CD4-positive, alpha-beta memory T cell (primary cell): ENCODE measurements around the gene LAYN. TPM values are rescaled to one million over a fixed set of nuclear protein-coding genes. Genes with fewer than 3 reads are reported as not detected.

ENCODE experiments used
- microRNA-seq: library from miRNA; unstranded; fragments of <30 nt; microRNA quantifications from one replicate; pipeline ENCODE4 v1.2.0, GENCODE V29; 2021; ENCODE audit warnings: borderline replicate concordance, borderline number of aligned reads, borderline microRNAs expressed, mixed read lengths
- polyA plus RNA-seq, 2 donors: library from polyadenylated mRNA; unstranded; fragments of 300-500 nt; fragmentation: Illumina TruSeq; gene quantifications; one replicate each; pipeline ENCODE4 v1.2.3, GENCODE V29; 2021
- total RNA-seq, 2 experiments: library from RNA; stranded (reverse); gene quantifications; one replicate each; pipeline ENCODE4 v1.2.3, GENCODE V29; 2021

Gene LAYN
- total and polyA plus RNA-seq, 4 experiments from 2014 or later = not detected

Small RNAs within 50 kb of the gene (microRNA-seq; reads per million reads assigned to microRNA genes)
- not detected for gene MIR34B
- gene MIR34C = 3.6 reads per million, percentile 17 among the genes with 10 or more reads in this experiment

Other genes starting within 250 kb of the LAYN start
- not detected for gene POU2AF3, start 242.2 kb upstream of the LAYN start, total RNA-seq
- gene POU2AF3, start 242.2 kb upstream of the LAYN start, polyA plus RNA-seq = not detected
- under 1 TPM; 0.47 to 0.64 TPM for gene POU2AF1, start 161.4 kb upstream of the LAYN start, total RNA-seq
- gene POU2AF1, start 161.4 kb upstream of the LAYN start, polyA plus RNA-seq = 1 to 10 TPM in 1 of 2 donors, under 1 TPM in 1; 0.37 to 2.0 TPM
- not detected for gene BTG4, start 28.3 kb upstream of the LAYN start, total RNA-seq
- gene BTG4, start 28.3 kb upstream of the LAYN start, polyA plus RNA-seq = not detected
- not detected for gene HOATZ, start 25.9 kb upstream of the LAYN start, total RNA-seq
- gene HOATZ, start 25.9 kb upstream of the LAYN start, polyA plus RNA-seq = not detected
- 10 to 100 TPM; 12.8 to 13.8 TPM for gene SIK2, start 61.7 kb downstream of the LAYN start, total RNA-seq
- under 1 TPM; 0.04 to 0.38 TPM for gene SIK2, start 61.7 kb downstream of the LAYN start, polyA plus RNA-seq
- gene PPP2R1B, start 225.7 kb downstream of the LAYN start, total RNA-seq = 10 to 100 TPM; 38.9 to 39.1 TPM
- gene PPP2R1B, start 225.7 kb downstream of the LAYN start, polyA plus RNA-seq = 10 to 100 TPM; 18.4 to 27.9 TPM